ENCODE data around the gene CD302. TPM values are rescaled to one million over a fixed set of nuclear protein-coding genes. Genes with fewer than 3 reads are reported as not detected.
"Not testable (repeated sequence)": the region's sequence is repeated elsewhere in the genome, so short reads cannot be mapped to it uniquely, and the experiment has no call there.

Gene CD302
- total RNA-seq, 4 donors from 2014 or later: 12.7 to 35.9 (median 19.1) TPM

DNA sequence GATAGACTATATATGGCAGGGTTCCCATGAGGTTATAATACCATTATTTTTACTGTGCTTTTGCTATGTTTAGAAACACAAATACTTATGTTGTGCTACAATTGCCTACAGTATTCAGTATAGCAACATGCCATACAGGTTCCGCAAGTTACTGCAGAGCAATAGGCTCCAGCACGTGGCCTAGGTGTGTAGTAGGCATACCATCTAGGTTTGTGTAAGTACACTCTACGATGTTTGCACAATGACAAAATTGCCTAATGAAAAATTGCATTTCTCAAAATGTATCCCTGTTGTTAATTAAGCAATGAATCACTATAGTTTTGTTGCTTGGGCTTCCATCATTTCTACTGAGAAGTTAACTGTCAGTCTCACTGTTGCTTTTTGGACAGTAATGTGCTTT is 9.8 kb downstream of the CD302 start:
- H3K27ac ChIP-seq: no peak overlapping the region
- peak; percentile 70 for DNase-seq
- intact Hi-C loops (cut with DNase I; ENCODE audit: low total_unique reads): no loop called here
- H3K27me3 ChIP-seq: no peaks in the 10 kb centered on the region
- H3K4me1 ChIP-seq: peaks cover 0 to 30% (median 9%) of the 10 kb centered on the region in 4 donors
- no peaks in the 10 kb centered on the region for H3K9me3 ChIP-seq
- in situ Hi-C loops (cut with MboI; ENCODE audit: low pct_ligation_motif_present in 1 of 4, low pct_unique_long_range_greater_than_20kb in 1 of 4, low sequenced_read_pairs in 3 of 4): no loop called here
- no peak overlapping the region for H3K4me3 ChIP-seq
- TF ChIP-seq POLR2AphosphoS5 (IDR thresholded peaks at IDR 0.05) (peak in 2 of 3 donors; percentile 44 to 72), POLR2A (IDR thresholded peaks at IDR 0.05) (no peak)
- 29 to 65% methylated on average over 3 of the region's 3 CpGs for WGBS, 2 donors (ENCODE audit: low coverage in 1 of 2)
- no peaks in the 10 kb centered on the region for H3K36me3 ChIP-seq

DNA sequence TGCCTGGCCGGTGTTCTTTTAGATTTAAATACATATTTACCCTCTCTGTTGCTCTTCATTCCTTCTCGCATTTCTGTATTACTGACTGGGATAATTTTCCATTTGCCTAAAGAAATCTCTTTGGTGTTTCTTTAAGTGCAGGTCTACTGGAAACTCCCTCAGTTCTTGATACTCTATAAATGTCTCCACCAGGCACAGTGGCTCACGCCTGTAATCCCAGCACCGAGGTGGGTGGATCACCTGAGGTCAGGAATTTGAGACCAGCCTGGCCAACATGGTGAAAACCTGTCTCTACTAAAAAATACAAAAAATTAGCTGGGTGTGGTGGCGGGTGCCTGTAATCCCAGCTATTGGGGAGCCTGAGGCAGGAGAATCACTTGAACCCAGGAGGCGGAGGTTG is 10.4 kb downstream of the CD302 start:
- WGBS, 2 donors (ENCODE audit: low coverage in 1 of 2): 61 to 67% methylated on average over 2 to 6 of the region's 6 CpGs
- peak overlapping the region in 2 of 4 donors; percentile 14 to 51 for H3K27ac ChIP-seq
- DNase-seq; H3K9me3 ChIP-seq; intact Hi-C loops (cut with DNase I; ENCODE audit: low total_unique reads); H3K4me3 ChIP-seq; H3K36me3 ChIP-seq; in situ Hi-C loops (cut with MboI; ENCODE audit: low pct_ligation_motif_present in 1 of 4, low pct_unique_long_range_greater_than_20kb in 1 of 4, low sequenced_read_pairs in 3 of 4); H3K27me3 ChIP-seq: not testable (repeated sequence)
- peaks cover 0 to 25% (median 8%) of the 10 kb centered on the region in 4 donors for H3K4me1 ChIP-seq
- TF ChIP-seq CTCF (IDR thresholded peaks at IDR 0.05): peak in 1 of 5 experiments; percentile 8

DNA sequence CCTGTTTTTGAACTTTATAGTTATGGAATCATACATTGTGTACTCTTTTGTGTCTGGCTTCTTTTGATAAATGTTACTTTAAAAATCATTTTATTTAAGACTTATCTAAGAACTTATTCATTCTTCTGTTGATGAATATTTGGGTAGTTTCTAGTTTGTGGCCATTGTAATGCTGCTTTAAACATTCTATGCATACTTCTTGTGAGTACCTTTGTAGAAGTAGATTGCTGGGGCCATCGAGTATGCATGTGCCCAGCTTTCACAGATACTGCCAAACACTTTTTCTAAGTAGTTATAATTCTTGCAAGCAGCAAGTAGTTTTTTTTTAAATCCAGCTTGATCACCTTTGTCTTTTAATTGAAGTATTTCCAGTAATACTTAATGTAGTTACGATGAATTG is 11.1 kb downstream of the CD302 start:
- 82 to 83% methylated on average over 2 of the region's 2 CpGs for WGBS, 2 donors (ENCODE audit: low coverage in 1 of 2)
- intact Hi-C loops (cut with DNase I; ENCODE audit: low total_unique reads) (no loop called here), in situ Hi-C loops (cut with MboI; ENCODE audit: low pct_ligation_motif_present in 1 of 4, low pct_unique_long_range_greater_than_20kb in 1 of 4, low sequenced_read_pairs in 3 of 4) (no loop called here)

DNA sequence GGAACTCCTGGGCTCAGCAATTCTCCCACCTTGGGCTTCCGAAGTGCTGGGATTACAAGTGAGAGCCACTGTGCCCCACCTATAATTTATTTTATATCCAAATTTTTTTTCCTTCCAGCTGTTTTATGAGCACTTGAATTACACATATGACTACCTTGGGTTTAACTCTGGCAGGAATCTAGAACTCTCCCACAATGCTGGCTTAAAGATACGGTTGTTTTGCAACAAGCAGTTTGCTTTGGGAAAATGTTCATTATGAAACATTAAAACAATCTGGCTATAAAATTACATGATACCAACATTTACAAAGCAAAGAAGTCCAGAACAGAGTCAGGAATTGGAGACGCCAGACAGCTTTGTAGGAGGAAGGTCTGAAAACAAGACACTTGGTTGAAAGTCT is 12.8 kb downstream of the CD302 start:
- H3K9me3 ChIP-seq: no peaks in the 10 kb centered on the region
- WGBS, 2 donors (ENCODE audit: low coverage in 1 of 2): 76 to 77% methylated on average over 3 of the region's 3 CpGs
- no peak overlapping the region for H3K27ac ChIP-seq
- no peaks in the 10 kb centered on the region for H3K27me3 ChIP-seq
- DNase-seq: no peak
- H3K36me3 ChIP-seq: no peaks in the 10 kb centered on the region
- H3K4me1 ChIP-seq: peaks cover 0 to 25% (median 8%) of the 10 kb centered on the region in 4 donors
- TF ChIP-seq POLR2A (IDR thresholded peaks at IDR 0.05): no peak
- TF ChIP-seq CTCF (IDR thresholded peaks at IDR 0.05): no peak
- TF ChIP-seq EP300 (IDR thresholded peaks at IDR 0.05; ENCODE audit: low read depth): no peak
- TF ChIP-seq POLR2AphosphoS5 (IDR thresholded peaks at IDR 0.05): no peak
- H3K4me3 ChIP-seq: no peak overlapping the region
- intact Hi-C loops (cut with DNase I; ENCODE audit: low total_unique reads) (no loop called here), in situ Hi-C loops (cut with MboI; ENCODE audit: low pct_ligation_motif_present in 1 of 4, low pct_unique_long_range_greater_than_20kb in 1 of 4, low sequenced_read_pairs in 3 of 4) (no loop called here)

More for the DNA sequence above, 11.1 kb downstream of the CD302 start:
- Histone ChIP-seq H3K36me3 (no peaks in the 10 kb centered on the region), H3K4me1 (peaks cover 0 to 25% (median 8%) of the 10 kb centered on the region in 4 donors), H3K9me3 (no peaks in the 10 kb centered on the region), H3K4me3 (no peak overlapping the region), H3K27ac (no peak overlapping the region), H3K27me3 (no peaks in the 10 kb centered on the region)
- DNase-seq: no peak
- TF ChIP-seq CTCF (IDR thresholded peaks at IDR 0.05) (no peak), EP300 (IDR thresholded peaks at IDR 0.05; ENCODE audit: low read depth) (no peak), POLR2AphosphoS5 (IDR thresholded peaks at IDR 0.05) (no peak), POLR2A (IDR thresholded peaks at IDR 0.05) (no peak)

DNA sequence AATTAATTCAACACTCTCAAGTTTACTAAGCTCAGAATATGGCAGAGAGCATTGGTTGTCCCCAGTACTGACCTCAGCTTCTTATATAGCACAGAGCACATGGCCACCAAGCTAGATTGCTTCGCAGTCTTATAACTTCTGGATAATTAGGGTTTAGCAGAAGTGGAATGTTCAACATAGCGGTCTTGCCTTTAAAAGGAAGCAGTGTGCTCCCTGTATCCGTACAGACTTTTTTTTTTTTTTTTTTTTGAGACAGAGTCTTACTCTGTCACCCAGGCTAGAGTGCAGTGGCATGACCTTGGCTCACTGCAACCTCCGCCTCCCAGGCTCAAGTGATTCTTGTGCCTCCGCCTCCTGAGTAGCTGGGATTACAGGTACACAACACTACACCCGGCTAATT is 13.3 kb downstream of the CD302 start:
- DNase-seq; H3K4me3 ChIP-seq; H3K36me3 ChIP-seq; H3K27ac ChIP-seq; intact Hi-C loops (cut with DNase I; ENCODE audit: low total_unique reads); in situ Hi-C loops (cut with MboI; ENCODE audit: low pct_ligation_motif_present in 1 of 4, low pct_unique_long_range_greater_than_20kb in 1 of 4, low sequenced_read_pairs in 3 of 4); H3K27me3 ChIP-seq; H3K9me3 ChIP-seq: not testable (repeated sequence)
- peaks cover 0 to 25% (median 8%) of the 10 kb centered on the region in 4 donors for H3K4me1 ChIP-seq
- 78 to 90% methylated on average over 5 to 6 of the region's 6 CpGs for WGBS, 2 donors (ENCODE audit: low coverage in 1 of 2)

Data from transverse colon (tissue), 4 donors.